Transverse colon (tissue), 4 donors: ENCODE results near the gene CCT6A. TPM values are rescaled to one million over a fixed set of nuclear protein-coding genes. Genes with fewer than 3 reads are reported as not detected.
"Not testable (repeated sequence)": the region's sequence is repeated elsewhere in the genome, so short reads cannot be mapped to it uniquely, and the experiment has no call there.

Experiments
- DNase-seq: peaks from one replicate; pipeline ENCODE4 v3.0.0-alpha.2; 2019
- H3K27ac ChIP-seq, 4 donors: fragments of 200-600 bp; sonication (generic); 2 replicates each; pipeline ENCODE4 v1.5.1; 2016 to 2018; ENCODE audit warnings: inconsistent platforms in 4 of 4
- H3K27me3 ChIP-seq: fragments of 200-600 bp; sonication (generic); 2 replicates; pipeline ENCODE4 v1.5.1; 2017; ENCODE audit warnings: inconsistent platforms
- H3K36me3 ChIP-seq, 4 donors: fragments of 200-600 bp; sonication (generic); 2 replicates each; pipeline ENCODE4 v1.5.1; 2017 to 2019; ENCODE audit warnings: inconsistent platforms in 4 of 4
- H3K4me1 ChIP-seq, 4 donors: fragments of 200-600 bp; sonication (generic); 2 replicates each; pipeline ENCODE4 v1.5.1; 2017 to 2020; ENCODE audit warnings: inconsistent platforms in 4 of 4
- H3K4me3 ChIP-seq, 4 donors: fragments of 200-600 bp; sonication (generic); 1 replicate in 1 of 4; 2 replicates in 3 of 4; pipeline versions ENCODE4 v1.5.1 to v1.6.1; 2017 to 2019; ENCODE audit warnings: inconsistent platforms in 4 of 4
- H3K9me3 ChIP-seq, 2 donors: fragments of 200-600 bp; sonication (generic); 2 replicates each; pipeline ENCODE4 v1.5.1; 2017 to 2019; ENCODE audit warnings: inconsistent platforms in 2 of 2
- EP300 ChIP-seq: sonication (generic); formaldehyde crosslinking; IDR thresholded peaks from one replicate; pipeline ENCODE4 v1.6.1; 2017; ENCODE audit warnings: antibody characterized with exemption, low read depth
- POLR2A ChIP-seq: fragments of 450-650 bp; IDR thresholded peaks from one replicate; pipeline ENCODE4 v1.6.1; 2016; ENCODE audit warnings: antibody characterized with exemption, mild to moderate bottlenecking, moderate library complexity
- POLR2AphosphoS5 ChIP-seq, 3 donors: sonication (generic); formaldehyde crosslinking; IDR thresholded peaks; one replicate each; pipeline ENCODE4 v1.6.1; 2016; ENCODE audit warnings: antibody characterized with exemption in 3 of 3
- WGBS, 2 donors: methylation state at CpG; one replicate each; pipeline ENCODE4 v1.1.5; 2018; ENCODE audit warnings: low coverage in 1 of 2; 5-methylcytosine and 5-hydroxymethylcytosine counted together
- in situ Hi-C, 4 donors: fragments of 200-750 bp; cut with MboI; loops; one replicate each; pipeline versions ENCODE4 v1.15.0 to v1.15.1; 2017; ENCODE audit warnings: low sequenced_read_pairs in 3 of 4, low pct_ligation_motif_present in 1 of 4, low pct_unique_long_range_greater_than_20kb in 1 of 4
- intact Hi-C: fragments of 100-400 bp; cut with DNase I; formaldehyde crosslinking; loops from one replicate; pipeline ENCODE4 v1.15.1; 2023; ENCODE audit warnings: low total_unique reads
- total RNA-seq, 4 donors: library from RNA; depleted of rRNA; stranded (reverse); fragments of >200 nt; gene quantifications; one replicate each; pipeline ENCODE4 v1.1.0, GENCODE V29; 2016
- TF ChIP-seq, protein P1 (sequence below), 5 experiments: fragments of 200-600 bp in 3 of 5; fragments of 450-650 bp in 2 of 5; sonication (generic) in 3 of 5; IDR thresholded peaks; 1 replicate in 2 of 5; 2 replicates in 3 of 5; pipeline ENCODE4 v1.5.1; 2016 to 2017; ENCODE audit warnings: antibody characterized with exemption in 5 of 5, inconsistent platforms in 3 of 5, mild to moderate bottlenecking in 2 of 5, moderate library complexity in 1 of 5

CCT6A gene
- total RNA-seq, 4 donors from 2014 or later = 47.9 to 92.9 (median 70.9) TPM

GRCh38 chr7:56091591-56091990, 40.0 kb downstream of the CCT6A start:
- no peaks in the 10 kb centered on the region for H3K9me3 ChIP-seq
- peak overlapping the region; percentile 66 to 84 (median 72) for H3K27ac ChIP-seq
- 61% methylated on average over 3 of the region's 3 CpGs; no CpG with 5 or more reads in 1 of the 2 donors for WGBS, 2 donors
- H3K27me3 ChIP-seq = no peaks in the 10 kb centered on the region
- in situ Hi-C loops = no loop called here
- no peaks in the 10 kb centered on the region for H3K36me3 ChIP-seq
- peak; percentile 24 for DNase-seq
- H3K4me3 ChIP-seq = no peak overlapping the region
- intact Hi-C loops = no loop called here
- no peak for TF ChIP-seq EP300
- peak in 1 of 3 donors; percentile 41 for TF ChIP-seq POLR2AphosphoS5 (IDR thresholded peaks at IDR 0.05)
- TF ChIP-seq POLR2A = no peak
- TF ChIP-seq, protein P1, sequence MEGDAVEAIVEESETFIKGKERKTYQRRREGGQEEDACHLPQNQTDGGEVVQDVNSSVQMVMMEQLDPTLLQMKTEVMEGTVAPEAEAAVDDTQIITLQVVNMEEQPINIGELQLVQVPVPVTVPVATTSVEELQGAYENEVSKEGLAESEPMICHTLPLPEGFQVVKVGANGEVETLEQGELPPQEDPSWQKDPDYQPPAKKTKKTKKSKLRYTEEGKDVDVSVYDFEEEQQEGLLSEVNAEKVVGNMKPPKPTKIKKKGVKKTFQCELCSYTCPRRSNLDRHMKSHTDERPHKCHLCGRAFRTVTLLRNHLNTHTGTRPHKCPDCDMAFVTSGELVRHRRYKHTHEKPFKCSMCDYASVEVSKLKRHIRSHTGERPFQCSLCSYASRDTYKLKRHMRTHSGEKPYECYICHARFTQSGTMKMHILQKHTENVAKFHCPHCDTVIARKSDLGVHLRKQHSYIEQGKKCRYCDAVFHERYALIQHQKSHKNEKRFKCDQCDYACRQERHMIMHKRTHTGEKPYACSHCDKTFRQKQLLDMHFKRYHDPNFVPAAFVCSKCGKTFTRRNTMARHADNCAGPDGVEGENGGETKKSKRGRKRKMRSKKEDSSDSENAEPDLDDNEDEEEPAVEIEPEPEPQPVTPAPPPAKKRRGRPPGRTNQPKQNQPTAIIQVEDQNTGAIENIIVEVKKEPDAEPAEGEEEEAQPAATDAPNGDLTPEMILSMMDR (IDR thresholded peaks at IDR 0.05) = no peak
- peaks cover 0 to 21% (median 10%) of the 10 kb centered on the region in 4 donors for H3K4me1 ChIP-seq

DNA sequence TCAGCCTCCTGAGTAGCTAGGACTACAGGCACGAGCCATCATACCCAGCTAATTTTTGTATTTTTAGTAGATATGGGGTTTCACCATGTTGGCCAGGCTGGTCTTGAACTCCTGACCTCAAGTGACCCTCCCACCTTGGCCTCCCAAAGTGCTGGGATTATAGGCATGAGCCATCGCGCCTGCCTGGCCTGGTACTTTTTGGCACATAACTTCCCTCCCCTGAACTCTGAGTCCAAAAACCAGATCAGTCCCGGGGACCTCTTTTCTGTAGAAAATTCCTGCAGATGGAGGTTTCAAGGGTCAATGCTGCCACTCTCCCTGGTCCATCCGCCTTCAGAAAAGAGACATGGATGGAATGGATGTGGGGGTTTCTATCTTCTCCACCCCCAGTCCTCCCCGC, 40.8 kb downstream of the CCT6A start:
- H3K4me3 ChIP-seq, in situ Hi-C loops, H3K27me3 ChIP-seq, H3K9me3 ChIP-seq, intact Hi-C loops, H3K36me3 ChIP-seq, DNase-seq: not testable (repeated sequence)
- peak overlapping the region; percentile 66 to 84 (median 72) for H3K27ac ChIP-seq
- WGBS, 2 donors = 73% methylated on average over 6 of the region's 6 CpGs; no CpG with 5 or more reads in 1 of the 2 donors
- H3K4me1 ChIP-seq = peaks cover 0 to 21% (median 10%) of the 10 kb centered on the region in 4 donors

DNA sequence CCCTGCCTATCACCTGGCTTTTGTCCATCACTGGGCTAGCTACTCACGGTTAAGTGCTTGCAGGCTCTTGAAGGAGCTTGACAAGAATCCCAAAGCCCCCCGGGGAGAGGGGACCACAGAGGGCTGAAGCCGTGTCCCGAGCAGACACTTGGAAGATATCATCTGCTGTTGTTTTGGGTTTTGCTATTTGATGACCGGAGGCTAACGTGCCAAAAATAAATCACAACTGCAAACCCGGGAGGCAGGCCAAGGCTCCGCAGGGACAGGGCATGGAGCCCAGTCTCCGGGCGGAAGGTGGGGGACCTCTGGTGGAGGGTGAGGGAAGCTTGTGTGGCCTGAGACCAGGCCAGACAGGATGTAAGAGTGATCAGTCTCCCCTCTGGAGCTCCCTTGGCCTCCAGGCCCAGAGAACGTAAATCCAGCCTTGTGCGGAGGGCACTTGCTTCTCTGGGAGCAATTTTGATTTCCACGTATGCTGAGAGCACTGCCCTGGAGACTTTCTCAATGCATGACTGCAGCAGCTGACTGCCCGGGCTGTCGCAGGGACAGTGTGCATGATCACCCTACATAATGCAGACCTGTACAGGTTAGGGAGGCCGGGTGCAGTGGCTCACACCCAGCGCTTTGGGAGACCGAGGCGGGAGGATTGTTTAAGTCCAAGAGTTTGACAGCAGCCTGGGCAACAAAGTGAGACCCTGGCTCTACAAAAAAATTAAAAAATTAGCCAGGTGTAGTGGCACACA, 41.4 kb downstream of the CCT6A start, which contains the start of gene PHKG1:
Gene PHKG1 (minus strand): TSS at position 164 of the 743 bp plus-strand sequence. CDS start 4,011 bp downstream, outside the sequence.
- Histone ChIP-seq H3K9me3 (no peaks in the 10 kb centered on the region), H3K36me3 (no peaks in the 10 kb centered on the region), H3K27ac (peak within 1 kb of the TSS; percentile 66 to 84 (median 72)), H3K4me3 (no peak within 1 kb of the TSS), H3K27me3 (no peaks in the 10 kb centered on the region), H3K4me1 (peaks cover 0 to 21% (median 10%) of the 10 kb centered on the region in 4 donors)
- in situ Hi-C loops = no loop called here
- peak; percentile 67 for DNase-seq
- peak in 1 of 3 donors; percentile 42 for TF ChIP-seq POLR2AphosphoS5 (IDR thresholded peaks at IDR 0.05)
- TF ChIP-seq EP300 = no peak
- no peak for TF ChIP-seq POLR2A
- TF ChIP-seq, protein P1 (IDR thresholded peaks at IDR 0.05) = peak in 3 of 5 experiments; percentile 43 to 51 (median 44)
- WGBS, 2 donors = 45% methylated on average over 19 of the region's 19 CpGs; no CpG with 5 or more reads in 1 of the 2 donors
- intact Hi-C loops = no loop called here

DNA sequence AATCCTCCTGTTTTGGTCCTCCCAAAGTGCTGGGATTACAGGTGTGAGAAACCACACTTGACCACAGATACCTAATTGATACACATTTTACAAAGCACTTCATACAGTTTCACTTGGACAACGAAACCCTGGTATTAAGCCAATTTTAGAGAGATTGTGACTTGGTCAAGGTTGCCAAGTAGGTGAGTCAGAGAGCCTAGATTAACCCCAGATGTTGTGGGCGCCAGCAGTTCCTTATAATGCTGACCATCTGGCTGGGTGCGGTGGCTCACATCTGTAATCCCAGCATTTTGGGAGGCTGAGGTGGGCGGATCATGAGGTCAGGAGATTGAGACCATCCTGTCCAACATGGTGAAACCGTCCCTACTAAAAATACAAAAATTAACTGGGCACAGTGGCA, 46.1 kb downstream of the CCT6A start:
- in situ Hi-C loops (no loop called here), intact Hi-C loops (no loop called here)
- WGBS, 2 donors = 67 to 69% methylated on average over 5 of the region's 5 CpGs
- H3K4me3 ChIP-seq = no peak overlapping the region
- H3K9me3 ChIP-seq = no peaks in the 10 kb centered on the region
- no peak overlapping the region for H3K27ac ChIP-seq
- peaks cover 0 to 29% (median 14%) of the 10 kb centered on the region in 4 donors for H3K36me3 ChIP-seq
- H3K27me3 ChIP-seq = no peaks in the 10 kb centered on the region
- peaks cover 0 to 8% (median 4%) of the 10 kb centered on the region in 4 donors for H3K4me1 ChIP-seq
- no peak for DNase-seq
- TF ChIP-seq POLR2AphosphoS5 (IDR thresholded peaks at IDR 0.05) = peak in 2 of 3 donors; percentile 7 to 30
- no peak for TF ChIP-seq EP300
- no peak for TF ChIP-seq POLR2A

- 92 to 95% methylated on average over 7 to 8 of the region's 8 CpGs for WGBS, 2 donors
- H3K36me3 ChIP-seq = peaks cover 0 to 36% (median 17%) of the 10 kb centered on the region in 4 donors
- H3K9me3 ChIP-seq, intact Hi-C loops, H3K4me1 ChIP-seq, in situ Hi-C loops, H3K27ac ChIP-seq, H3K27me3 ChIP-seq, DNase-seq, H3K4me3 ChIP-seq: not testable (repeated sequence)
Observed at GRCh38 chr7:56098187-56099008, 46.8 kb downstream of the CCT6A start.
